Testis (tissue), 3 donors: ENCODE data around the gene CREBBP. TPM values are rescaled to one million over a fixed set of nuclear protein-coding genes. Genes with fewer than 3 reads are reported as not detected.
A peak's percentile ranks its signal among the peaks of the same experiment; 100 is the strongest.

Source experiments
- DNase-seq: peaks from one replicate; pipeline ENCODE4 v3.0.0-alpha.2; 2019
- H3K27ac ChIP-seq, 2 donors: fragments of 200-600 bp; sonication (generic); one replicate each; pipeline ENCODE4 v1.5.1; 2019
- H3K27me3 ChIP-seq: fragments of 200-600 bp; sonication (generic); one replicate; pipeline ENCODE4 v1.5.1; 2019
- H3K36me3 ChIP-seq: fragments of 200-600 bp; sonication (generic); one replicate; pipeline ENCODE4 v1.5.1; 2017; ENCODE audit warnings: low read depth; ENCODE audit errors: missing control alignments
- H3K4me1 ChIP-seq: fragments of 200-600 bp; sonication (generic); one replicate; pipeline ENCODE4 v1.5.1; 2019
- H3K4me3 ChIP-seq, 2 donors: fragments of 200-600 bp; sonication (generic); one replicate each; pipeline ENCODE4 v1.5.1; 2017 to 2019
- H3K9me3 ChIP-seq: fragments of 200-600 bp; sonication (generic); one replicate; pipeline ENCODE4 v1.5.1; 2017
- POLR2A ChIP-seq: fragments of 450-650 bp; IDR thresholded peaks from one replicate; pipeline ENCODE4 v1.6.1; 2017; ENCODE audit warnings: antibody characterized with exemption, mild to moderate bottlenecking, moderate library complexity
- WGBS, 2 donors: methylation state at CpG; one replicate each; pipeline ENCODE4 v1.1.5; 2018; 5-methylcytosine and 5-hydroxymethylcytosine counted together
- intact Hi-C: fragments of 100-400 bp; cut with DNase I; formaldehyde crosslinking; loops from one replicate; pipeline ENCODE4 v1.15.1; 2023; ENCODE audit warnings: low total_unique reads
- polyA plus RNA-seq: library from polyadenylated mRNA; stranded (reverse); fragments of 350-450 nt; fragmentation: Illumina TruSeq; extraction: RNeasy Lipid Tissue Mini Kit (QIAGEN cat#74804); gene quantifications from one replicate; pipeline ENCODE4 v1.2.3, GENCODE V29; 2014; ENCODE audit warnings: low read depth, low replicate concordance; ENCODE audit not compliant: insufficient read depth
- total RNA-seq, 2 donors: library from RNA; depleted of rRNA; stranded (reverse); fragments of >200 nt; gene quantifications; one replicate each; pipeline ENCODE4 v1.2.3, GENCODE V29; 2016
- TF ChIP-seq, protein P1 (sequence below), 3 experiments: fragments of 450-650 bp in 2 of 3; fragments of 200-600 bp in 1 of 3; sonication (generic) in 1 of 3; IDR thresholded peaks; one replicate each; pipeline ENCODE4 v1.5.1; 2016 to 2019; ENCODE audit warnings: antibody characterized with exemption in 3 of 3, mild to moderate bottlenecking in 2 of 3, moderate library complexity in 1 of 3

Gene CREBBP
- total and polyA plus RNA-seq, 3 donors from 2014 or later = 86.0 to 185 (median 141) TPM

- Histone ChIP-seq H3K27me3 (no peaks in the 10 kb centered on the region), H3K9me3 (no peaks in the 10 kb centered on the region), H3K4me3 (no peak overlapping the region), H3K27ac (no peak overlapping the region), H3K36me3 (no peaks in the 10 kb centered on the region), H3K4me1 (peaks cover 10% of the 10 kb centered on the region)
- TF ChIP-seq, protein P1, sequence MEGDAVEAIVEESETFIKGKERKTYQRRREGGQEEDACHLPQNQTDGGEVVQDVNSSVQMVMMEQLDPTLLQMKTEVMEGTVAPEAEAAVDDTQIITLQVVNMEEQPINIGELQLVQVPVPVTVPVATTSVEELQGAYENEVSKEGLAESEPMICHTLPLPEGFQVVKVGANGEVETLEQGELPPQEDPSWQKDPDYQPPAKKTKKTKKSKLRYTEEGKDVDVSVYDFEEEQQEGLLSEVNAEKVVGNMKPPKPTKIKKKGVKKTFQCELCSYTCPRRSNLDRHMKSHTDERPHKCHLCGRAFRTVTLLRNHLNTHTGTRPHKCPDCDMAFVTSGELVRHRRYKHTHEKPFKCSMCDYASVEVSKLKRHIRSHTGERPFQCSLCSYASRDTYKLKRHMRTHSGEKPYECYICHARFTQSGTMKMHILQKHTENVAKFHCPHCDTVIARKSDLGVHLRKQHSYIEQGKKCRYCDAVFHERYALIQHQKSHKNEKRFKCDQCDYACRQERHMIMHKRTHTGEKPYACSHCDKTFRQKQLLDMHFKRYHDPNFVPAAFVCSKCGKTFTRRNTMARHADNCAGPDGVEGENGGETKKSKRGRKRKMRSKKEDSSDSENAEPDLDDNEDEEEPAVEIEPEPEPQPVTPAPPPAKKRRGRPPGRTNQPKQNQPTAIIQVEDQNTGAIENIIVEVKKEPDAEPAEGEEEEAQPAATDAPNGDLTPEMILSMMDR (IDR thresholded peaks at IDR 0.05) = no peak
- TF ChIP-seq POLR2A = no peak
- DNase-seq = no peak
- WGBS, 2 donors = 93 to 95% methylated on average over 3 of the region's 3 CpGs
- intact Hi-C loops = no loop called here
These were observed 114.3 kb downstream of the CREBBP start for GRCh38 chr16:3766177-3766576.

GRCh38 chr16:3764409-3764808 lies 116.1 kb downstream of the CREBBP start:
- TF ChIP-seq, protein P1 (IDR thresholded peaks at IDR 0.05) = no peak
- no peaks in the 10 kb centered on the region for H3K27me3 ChIP-seq
- H3K9me3 ChIP-seq = no peaks in the 10 kb centered on the region
- no peaks in the 10 kb centered on the region for H3K36me3 ChIP-seq
- DNase-seq = peak; percentile 4
- no peak overlapping the region for H3K27ac ChIP-seq
- H3K4me3 ChIP-seq = no peak overlapping the region
- intact Hi-C loops = no loop called here
- H3K4me1 ChIP-seq = peaks cover 10% of the 10 kb centered on the region
- WGBS, 2 donors = 93 to 98% methylated on average over 3 of the region's 3 CpGs

- no peaks in the 10 kb centered on the region for H3K9me3 ChIP-seq
- DNase-seq = peak; percentile 9
- intact Hi-C loops = no loop called here
- no peak overlapping the region for H3K27ac ChIP-seq
- no peaks in the 10 kb centered on the region for H3K36me3 ChIP-seq
- no peak for TF ChIP-seq POLR2A
- TF ChIP-seq, protein P1 (IDR thresholded peaks at IDR 0.05) = no peak
- no peaks in the 10 kb centered on the region for H3K27me3 ChIP-seq
- H3K4me1 ChIP-seq = peaks cover 10% of the 10 kb centered on the region
- 91 to 92% methylated on average over 25 of the region's 25 CpGs for WGBS, 2 donors
- H3K4me3 ChIP-seq = no peak overlapping the region
These were observed 118.3 kb downstream of the CREBBP start for GRCh38 chr16:3762107-3762750.

- H3K9me3 ChIP-seq = no peaks in the 10 kb centered on the region
- DNase-seq = peak; percentile 8
- H3K4me1 ChIP-seq = peaks cover 10% of the 10 kb centered on the region
- intact Hi-C loops = no loop called here
- 85 to 86% methylated on average over 11 to 14 of the region's 14 CpGs for WGBS, 2 donors
- H3K36me3 ChIP-seq = no peaks in the 10 kb centered on the region
- no peak overlapping the region for H3K27ac ChIP-seq
- H3K27me3 ChIP-seq = no peaks in the 10 kb centered on the region
- no peak overlapping the region for H3K4me3 ChIP-seq
- no peak for TF ChIP-seq POLR2A
- TF ChIP-seq, protein P1 (IDR thresholded peaks at IDR 0.05) = no peak
These were observed 119.0 kb downstream of the CREBBP start for GRCh38 chr16:3761375-3762106.
